A673 (cell line): ENCODE measurements around the gene TK2. TPM values are rescaled to one million over a fixed set of nuclear protein-coding genes. Genes with fewer than 3 reads are reported as not detected.

Experiments used
- Bru-seq: library from RNA; stranded (reverse); fragments of 400-500 nt; gene quantifications from one replicate; lab custom pipeline; 2021; lab: Mats Ljungman, UMichigan
- BruChase-seq, 2 experiments: library from RNA; stranded (reverse); fragments of 400-500 nt; gene quantifications; one replicate each; lab custom pipeline; 2021; lab: Mats Ljungman, UMichigan
- BruUV-seq: library from RNA; stranded (reverse); fragments of 400-500 nt; replicated peaks from 2 replicates; lab custom pipeline; 2021; lab: Mats Ljungman, UMichigan
- CTCF ChIA-PET: fragments of 300-600 bp; sonication (Branson Sonifier 250); formaldehyde crosslinking; loops from one replicate; lab custom pipeline; 2022; ENCODE audit warnings: antibody characterized with exemption; lab: Charles Lee
- POLR2A ChIA-PET: fragments of 300-600 bp; sonication (Branson Sonifier 250); formaldehyde crosslinking; loops from one replicate; lab custom pipeline; 2022; ENCODE audit warnings: antibody characterized with exemption; ENCODE audit not compliant: low non-redundant PET; lab: Charles Lee
- DNase-seq: peaks from one replicate; pipeline ENCODE4 v3.0.0-alpha.2; 2015; ENCODE audit warnings: low spot score
- H3K27ac ChIP-seq: fragments of 200-600 bp; sonication (generic); 2 replicates; pipeline ENCODE4 v1.5.1; 2016; ENCODE audit warnings: mixed run types, low read depth, mild to moderate bottlenecking, mixed read lengths, antibody characterized with exemption, low read length; ENCODE audit not compliant: poor library complexity, severe bottlenecking
- H3K27me3 ChIP-seq: fragments of 200-600 bp; sonication (generic); replicated peaks from 2 replicates; pipeline ENCODE4 v1.6.1; 2017; ENCODE audit warnings: mixed run types, low read depth, mild to moderate bottlenecking, mixed read lengths, antibody characterized with exemption, low read length; ENCODE audit not compliant: insufficient read depth, poor library complexity
- H3K36me3 ChIP-seq: fragments of 200-600 bp; sonication (generic); 2 replicates; pipeline ENCODE4 v1.6.1; 2016; ENCODE audit warnings: mixed run types, mild to moderate bottlenecking, mixed read lengths, antibody characterized with exemption, low read length; ENCODE audit not compliant: insufficient read depth, poor library complexity, severe bottlenecking
- H3K4me1 ChIP-seq: fragments of 200-600 bp; sonication (generic); 2 replicates; pipeline ENCODE4 v1.6.1; 2017; ENCODE audit warnings: mixed run types, mild to moderate bottlenecking, mixed read lengths, antibody characterized with exemption, low read length; ENCODE audit not compliant: insufficient read depth, poor library complexity, severe bottlenecking
- H3K4me3 ChIP-seq: fragments of 200-600 bp; sonication (generic); 2 replicates; pipeline ENCODE4 v1.5.1; 2016; ENCODE audit warnings: low read depth, mixed run types, mild to moderate bottlenecking, mixed read lengths, low read length; ENCODE audit not compliant: poor library complexity, severe bottlenecking
- H3K9me3 ChIP-seq: fragments of 200-600 bp; sonication (generic); 2 replicates; pipeline ENCODE4 v1.6.1; 2016; ENCODE audit warnings: mixed run types, low read depth, mild to moderate bottlenecking, mixed read lengths, antibody characterized with exemption, low read length; ENCODE audit not compliant: poor library complexity, severe bottlenecking
- EZH2 ChIP-seq: fragments of 200-600 bp; sonication (generic); IDR thresholded peaks from 2 replicates; pipeline ENCODE4 v1.6.1; 2017; ENCODE audit warnings: borderline replicate concordance, low read depth, mild to moderate bottlenecking, mixed read lengths, antibody characterized with exemption, low read length; ENCODE audit not compliant: poor library complexity, severe bottlenecking
- intact Hi-C: fragments of 100-400 bp; cut with micrococcal nuclease; formaldehyde crosslinking; loops from one replicate; pipeline ENCODE4 v1.10.0; 2022; ENCODE audit not compliant: unreplicated experiment
- long read RNA-seq: library from polyadenylated mRNA; stranded (forward); transcript quantifications from one replicate; pipeline ENCODE4 v2.0.0, GENCODE V29; 2022
- total RNA-seq: library from RNA; stranded (reverse); gene quantifications from 2 replicates; pipeline ENCODE4 v1.2.3, GENCODE V29; 2021
- TF ChIP-seq, protein P1 (sequence below): fragments of 300-800, 200-600 bp; sonication (generic); conservative IDR thresholded peaks from 2 replicates; pipeline ENCODE4 v1.5.1; 2017; ENCODE audit warnings: low read depth, mild to moderate bottlenecking, antibody characterized with exemption, low read length, moderate library complexity, mixed read lengths

TK2 gene
- total RNA-seq (8.2 and 9.5 TPM in 2 replicates), Bru-seq, nascent RNA (percentile 52 among the genes with signal in this experiment), BruChase-seq, experiment 1, labeled RNA remaining after a 2-hour chase (percentile 47 among the genes with signal in this experiment), BruChase-seq, experiment 2, labeled RNA remaining after a 6-hour chase (percentile 55 among the genes with signal in this experiment)
- long read RNA-seq, full-length matches to known transcripts = 8 of 31 reads
- long read RNA-seq, partial matches to known transcripts = 2 of 31 reads
- long read RNA-seq, other reads (novel, unspliced or antisense) = 21 of 31 reads

DNA sequence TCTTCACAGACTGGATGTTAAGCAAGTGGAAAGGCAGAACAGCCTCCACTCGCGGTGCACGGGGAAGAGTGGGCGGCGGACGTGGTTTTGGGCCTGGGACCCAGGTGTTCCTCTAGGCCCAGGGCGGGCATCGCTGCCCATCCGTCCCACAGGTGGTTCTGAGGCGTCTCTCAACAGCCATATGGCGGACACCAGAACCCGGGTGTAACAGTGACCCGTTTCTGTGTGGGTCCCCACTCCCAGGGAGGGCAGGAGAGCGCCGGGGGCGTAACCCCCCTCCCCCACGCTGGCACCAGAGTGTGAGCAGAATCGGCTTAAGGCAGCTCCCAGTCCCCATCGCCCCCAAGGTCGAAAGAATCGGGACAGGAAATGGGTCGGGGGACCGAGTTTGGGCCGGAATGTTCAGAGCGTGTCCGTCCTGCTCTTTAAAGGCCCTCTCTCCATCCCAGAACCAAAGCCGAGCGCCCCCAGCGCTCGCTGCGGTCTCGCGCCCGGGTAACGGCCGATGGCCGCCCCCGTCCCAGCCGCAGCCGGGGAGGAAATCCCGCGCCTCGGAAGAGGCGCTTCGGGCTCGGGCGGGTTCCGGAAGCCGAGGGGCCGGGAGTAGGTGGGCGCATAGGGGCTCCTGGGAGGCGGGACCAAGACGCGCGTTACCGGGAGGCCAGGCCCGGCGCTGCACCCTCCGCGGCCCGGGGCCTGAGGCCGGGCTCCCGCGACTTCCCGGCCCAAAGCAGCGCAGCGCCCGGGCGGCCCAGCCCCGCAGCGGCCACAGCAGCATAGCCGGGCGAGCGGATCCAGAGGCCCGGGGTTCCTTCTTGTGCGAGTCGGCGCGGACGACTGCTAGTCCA is at the start of gene TK2:
Gene TK2 (minus strand): TSS at position 839 of the 848 bp plus-strand sequence. CDS start 61 bp downstream, at position 778.
- ChIA-PET CTCF (interaction anchor here (0.7 kb wide), 1 partner anchor 28 kb away, joined by 4 read pairs; no protein-coding TSS in a partner anchor), POLR2A (no interaction called here)
- Histone ChIP-seq H3K4me3 (peak within 1 kb of the TSS; percentile 73), H3K9me3 (no peaks in the 10 kb centered on the region), H3K27me3 (no peaks in the 10 kb centered on the region), H3K36me3 (no peaks in the 10 kb centered on the region), H3K4me1 (peaks cover 19% of the 10 kb centered on the region), H3K27ac (peak within 1 kb of the TSS; percentile 94)
- DNase-seq = peak; percentile 75
- intact Hi-C loops = no loop called here
- TF ChIP-seq, protein P1, sequence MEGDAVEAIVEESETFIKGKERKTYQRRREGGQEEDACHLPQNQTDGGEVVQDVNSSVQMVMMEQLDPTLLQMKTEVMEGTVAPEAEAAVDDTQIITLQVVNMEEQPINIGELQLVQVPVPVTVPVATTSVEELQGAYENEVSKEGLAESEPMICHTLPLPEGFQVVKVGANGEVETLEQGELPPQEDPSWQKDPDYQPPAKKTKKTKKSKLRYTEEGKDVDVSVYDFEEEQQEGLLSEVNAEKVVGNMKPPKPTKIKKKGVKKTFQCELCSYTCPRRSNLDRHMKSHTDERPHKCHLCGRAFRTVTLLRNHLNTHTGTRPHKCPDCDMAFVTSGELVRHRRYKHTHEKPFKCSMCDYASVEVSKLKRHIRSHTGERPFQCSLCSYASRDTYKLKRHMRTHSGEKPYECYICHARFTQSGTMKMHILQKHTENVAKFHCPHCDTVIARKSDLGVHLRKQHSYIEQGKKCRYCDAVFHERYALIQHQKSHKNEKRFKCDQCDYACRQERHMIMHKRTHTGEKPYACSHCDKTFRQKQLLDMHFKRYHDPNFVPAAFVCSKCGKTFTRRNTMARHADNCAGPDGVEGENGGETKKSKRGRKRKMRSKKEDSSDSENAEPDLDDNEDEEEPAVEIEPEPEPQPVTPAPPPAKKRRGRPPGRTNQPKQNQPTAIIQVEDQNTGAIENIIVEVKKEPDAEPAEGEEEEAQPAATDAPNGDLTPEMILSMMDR = peak; percentile 38; the same call in 1 of the 2 replicates
- TF ChIP-seq EZH2 = no peak
- TSS peak; percentile 39 for BruUV-seq

DNA sequence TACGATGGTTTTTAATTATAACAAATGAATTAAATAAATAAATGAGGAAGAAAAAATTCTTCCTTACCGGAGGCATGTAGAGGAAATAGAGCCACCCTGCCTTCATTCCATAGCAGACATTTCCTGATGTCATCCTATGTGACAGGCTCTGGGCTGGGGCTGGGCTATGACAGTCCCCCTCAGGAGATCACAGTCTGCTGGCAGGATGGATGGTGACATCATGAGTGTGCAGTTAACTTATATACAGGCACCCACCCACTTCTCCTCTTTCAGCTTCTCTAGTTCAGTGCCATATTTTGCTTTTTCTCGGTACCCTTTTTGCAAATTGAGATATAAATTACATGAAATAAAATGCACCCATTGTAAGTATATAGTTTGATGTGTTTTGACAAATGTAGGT is 48.2 kb upstream of the TK2 start:
- CTCF ChIA-PET = interaction anchor here (0.6 kb wide), 1 partner anchor 11 kb away, joined by 3 read pairs; no protein-coding TSS in a partner anchor

More for the DNA sequence above, 48.2 kb upstream of the TK2 start:
- Histone ChIP-seq H3K4me3 (no peak overlapping the region), H3K27ac (no peak overlapping the region), H3K36me3 (no peaks in the 10 kb centered on the region), H3K27me3 (no peaks in the 10 kb centered on the region), H3K9me3 (no peaks in the 10 kb centered on the region), H3K4me1 (no peaks in the 10 kb centered on the region)
- DNase-seq = no peak
- POLR2A ChIA-PET = no interaction called here
- no TSS peak for BruUV-seq
- no peak for TF ChIP-seq EZH2
- TF ChIP-seq, protein P1 = no peak
- intact Hi-C loops = no loop called here
